Measurements from ENCODE around the gene LCA5L. TPM values are rescaled to one million over a fixed set of nuclear protein-coding genes. Genes with fewer than 3 reads are reported as not detected.

The LCA5L gene
- polyA plus RNA-seq, 1 donor from 2014 or later: 0.09 TPM

- TF ChIP-seq, protein P1, sequence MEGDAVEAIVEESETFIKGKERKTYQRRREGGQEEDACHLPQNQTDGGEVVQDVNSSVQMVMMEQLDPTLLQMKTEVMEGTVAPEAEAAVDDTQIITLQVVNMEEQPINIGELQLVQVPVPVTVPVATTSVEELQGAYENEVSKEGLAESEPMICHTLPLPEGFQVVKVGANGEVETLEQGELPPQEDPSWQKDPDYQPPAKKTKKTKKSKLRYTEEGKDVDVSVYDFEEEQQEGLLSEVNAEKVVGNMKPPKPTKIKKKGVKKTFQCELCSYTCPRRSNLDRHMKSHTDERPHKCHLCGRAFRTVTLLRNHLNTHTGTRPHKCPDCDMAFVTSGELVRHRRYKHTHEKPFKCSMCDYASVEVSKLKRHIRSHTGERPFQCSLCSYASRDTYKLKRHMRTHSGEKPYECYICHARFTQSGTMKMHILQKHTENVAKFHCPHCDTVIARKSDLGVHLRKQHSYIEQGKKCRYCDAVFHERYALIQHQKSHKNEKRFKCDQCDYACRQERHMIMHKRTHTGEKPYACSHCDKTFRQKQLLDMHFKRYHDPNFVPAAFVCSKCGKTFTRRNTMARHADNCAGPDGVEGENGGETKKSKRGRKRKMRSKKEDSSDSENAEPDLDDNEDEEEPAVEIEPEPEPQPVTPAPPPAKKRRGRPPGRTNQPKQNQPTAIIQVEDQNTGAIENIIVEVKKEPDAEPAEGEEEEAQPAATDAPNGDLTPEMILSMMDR (IDR thresholded peaks at IDR 0.05; ENCODE audit: poor library complexity, severe bottlenecking): no peak
Measured at GRCh38 chr21:39467746-39468145, 22.2 kb upstream of the LCA5L start (continued).

GRCh38 chr21:39466584-39466983 is 21.0 kb upstream of the LCA5L start:
- H3K36me3 ChIP-seq (ENCODE audit: insufficient read depth, low read length): no peaks in the 10 kb centered on the region

More at GRCh38 chr21:39466584-39466983, 21.0 kb upstream of the LCA5L start:
- Histone ChIP-seq H3F3A (ENCODE audit: insufficient read depth, low read length, poor library complexity, severe bottlenecking) (no peaks in the 10 kb centered on the region), H3K27ac (ENCODE audit: low read length) (no peak overlapping the region), H3K9me3 (ENCODE audit: low read length) (no peaks in the 10 kb centered on the region), H3K9ac (ENCODE audit: low read length) (no peak overlapping the region), H3K4me2 (ENCODE audit: low read length) (no peak overlapping the region), H3K27me3 (ENCODE audit: insufficient read depth, low read depth, low read length) (no peaks in the 10 kb centered on the region), H3K79me2 (replicated peaks; ENCODE audit: insufficient read depth, low read length) (no peaks in the 10 kb centered on the region), H2AFZ (ENCODE audit: low read depth, low read length) (no peak overlapping the region), H3K4me3 (ENCODE audit: low read length) (no peak overlapping the region), H4K20me1 (ENCODE audit: insufficient read depth) (no peaks in the 10 kb centered on the region), H3K9me2 (ENCODE audit: insufficient read depth, low read length) (no peaks in the 10 kb centered on the region)
- TF ChIP-seq RAD21 (conservative IDR thresholded peaks at IDR 0.05): no peak
- TF ChIP-seq EZH2 (IDR thresholded peaks at IDR 0.05; ENCODE audit: borderline replicate concordance, insufficient read depth, low read length, poor library complexity, severe bottlenecking): no peak
- TF ChIP-seq, protein P1 (IDR thresholded peaks at IDR 0.05; ENCODE audit: poor library complexity, severe bottlenecking): no peak
- TF ChIP-seq MXI1 (conservative IDR thresholded peaks at IDR 0.05; ENCODE audit: poor library complexity, severe bottlenecking): no peak
- TF ChIP-seq TAF1 (IDR thresholded peaks at IDR 0.05; ENCODE audit: low read depth): no peak
- TF ChIP-seq SMC3 (conservative IDR thresholded peaks at IDR 0.05; ENCODE audit: poor library complexity): no peak
- TF ChIP-seq EP300 (conservative IDR thresholded peaks at IDR 0.05; ENCODE audit: poor library complexity, severe bottlenecking): no peak
- TF ChIP-seq REST (IDR thresholded peaks at IDR 0.05; ENCODE audit: borderline replicate concordance): no peak
- no peak for TF ChIP-seq POLR2AphosphoS5 (IDR thresholded peaks at IDR 0.05)

Measured in neural cell (in vitro differentiated cells).